Measurements from ENCODE around the gene ABCB11. TPM values are rescaled to one million over a fixed set of nuclear protein-coding genes. Genes with fewer than 3 reads are reported as not detected.

ABCB11 gene
- total RNA-seq, 4 donors from 2014 or later, result 0.18 to 0.54 TPM; not detected in 2

- no peaks in the 10 kb centered on the region for H3K27me3 ChIP-seq
- no peak overlapping the region for H3K4me3 ChIP-seq
- DNase-seq, result no peak
- no peak overlapping the region for H3K27ac ChIP-seq
- H3K9me3 ChIP-seq, result no peaks in the 10 kb centered on the region
- H3K4me1 ChIP-seq, result no peaks in the 10 kb centered on the region
- TF ChIP-seq CTCF (IDR thresholded peaks at IDR 0.05), result no peak
- TF ChIP-seq POLR2A (IDR thresholded peaks at IDR 0.05), result no peak
- H3K36me3 ChIP-seq, result no peaks in the 10 kb centered on the region
Measured at GRCh38 chr2:168945508-168945907, 85.6 kb downstream of the ABCB11 start.

- Histone ChIP-seq H3K4me3 (no peak overlapping the region), H3K9me3 (no peaks in the 10 kb centered on the region), H3K27me3 (no peaks in the 10 kb centered on the region), H3K4me1 (no peaks in the 10 kb centered on the region), H3K27ac (no peak overlapping the region), H3K36me3 (no peaks in the 10 kb centered on the region)
- TF ChIP-seq CTCF (IDR thresholded peaks at IDR 0.05) (no peak), POLR2A (IDR thresholded peaks at IDR 0.05) (no peak)
- no peak for DNase-seq
Measured at GRCh38 chr2:168944065-168944464, 87.1 kb downstream of the ABCB11 start.

- Histone ChIP-seq H3K4me3 (no peak overlapping the region), H3K9me3 (no peaks in the 10 kb centered on the region), H3K4me1 (no peaks in the 10 kb centered on the region), H3K27ac (no peak overlapping the region), H3K36me3 (no peaks in the 10 kb centered on the region), H3K27me3 (no peaks in the 10 kb centered on the region)
- no peak for TF ChIP-seq POLR2A (IDR thresholded peaks at IDR 0.05)
- no peak for TF ChIP-seq CTCF (IDR thresholded peaks at IDR 0.05)
- no peak for DNase-seq
Measured at GRCh38 chr2:168941297-168941696, 89.8 kb downstream of the ABCB11 start.

GRCh38 chr2:168939918-168940317 lies 91.2 kb downstream of the ABCB11 start:
- Histone ChIP-seq H3K4me1 (no peaks in the 10 kb centered on the region), H3K27me3 (no peaks in the 10 kb centered on the region), H3K27ac (no peak overlapping the region), H3K4me3 (no peak overlapping the region), H3K36me3 (no peaks in the 10 kb centered on the region), H3K9me3 (no peaks in the 10 kb centered on the region)
- TF ChIP-seq POLR2A (IDR thresholded peaks at IDR 0.05), result no peak
- TF ChIP-seq CTCF (IDR thresholded peaks at IDR 0.05), result no peak
- DNase-seq, result no peak

DNA sequence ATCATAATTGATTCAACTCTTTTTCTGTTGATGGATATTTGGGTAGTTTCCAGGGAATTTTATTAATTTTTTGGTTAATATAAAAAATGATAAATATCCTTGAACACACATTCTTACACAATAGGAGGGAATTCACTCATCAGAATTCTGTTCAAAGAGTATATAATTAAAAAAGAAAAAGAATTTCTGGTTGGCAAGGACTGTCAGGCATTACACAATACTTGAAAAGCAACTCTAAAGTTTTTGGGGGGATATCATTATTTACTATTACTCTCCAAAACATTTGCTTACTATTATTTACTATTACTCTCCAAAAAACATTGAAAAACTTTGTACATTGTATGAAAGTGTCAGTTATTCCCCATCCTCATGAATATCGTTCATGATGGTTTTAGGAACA lies 92.1 kb downstream of the ABCB11 start:
- no peak for DNase-seq
- Histone ChIP-seq H3K4me1 (no peaks in the 10 kb centered on the region), H3K4me3 (no peak overlapping the region), H3K27ac (no peak overlapping the region), H3K36me3 (no peaks in the 10 kb centered on the region), H3K27me3 (no peaks in the 10 kb centered on the region), H3K9me3 (no peaks in the 10 kb centered on the region)
- TF ChIP-seq CTCF (IDR thresholded peaks at IDR 0.05) (no peak), POLR2A (IDR thresholded peaks at IDR 0.05) (no peak)
